ENCODE data around the gene SLC7A11. TPM values are rescaled to one million over a fixed set of nuclear protein-coding genes. Genes with fewer than 3 reads are reported as not detected.

SLC7A11 gene
- total and polyA plus RNA-seq, 7 donors: 0.04 to 0.52 (median 0.13) TPM; not detected in 1

DNA sequence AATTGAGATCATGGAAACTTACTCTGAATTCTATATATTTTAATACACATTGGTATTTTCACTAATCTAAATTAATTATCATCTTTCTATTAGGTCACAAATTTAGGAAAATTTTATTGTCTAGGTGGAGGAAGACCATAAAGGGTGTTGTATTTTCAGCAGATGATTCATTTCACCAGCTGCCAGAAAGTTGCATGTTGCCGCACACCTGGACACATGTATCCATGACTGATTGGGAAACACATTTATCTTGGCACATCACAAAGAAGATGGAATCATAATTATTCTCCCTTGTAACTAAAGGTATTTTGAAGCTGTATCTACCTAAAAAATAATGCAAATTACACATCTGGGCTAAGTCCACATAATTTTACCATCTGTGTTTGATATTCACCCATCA lies 33.1 kb downstream of the SLC7A11 start:
- no peaks in the 10 kb centered on the region for H3K27me3 ChIP-seq (ENCODE audit: insufficient read depth in 3 of 3, low read length in 2 of 3)
- DNase-seq (no peak), ATAC-seq (no peak)
- H3K27ac ChIP-seq: no peak overlapping the region
- no peaks in the 10 kb centered on the region for H3K36me3 ChIP-seq (ENCODE audit: insufficient read depth in 1 of 2, low read depth in 1 of 2)
- H3K4me3 ChIP-seq: no peak overlapping the region
- no peaks in the 10 kb centered on the region for H3K9me3 ChIP-seq
- no peaks in the 10 kb centered on the region for H3K4me1 ChIP-seq
- TF ChIP-seq, protein P1, sequence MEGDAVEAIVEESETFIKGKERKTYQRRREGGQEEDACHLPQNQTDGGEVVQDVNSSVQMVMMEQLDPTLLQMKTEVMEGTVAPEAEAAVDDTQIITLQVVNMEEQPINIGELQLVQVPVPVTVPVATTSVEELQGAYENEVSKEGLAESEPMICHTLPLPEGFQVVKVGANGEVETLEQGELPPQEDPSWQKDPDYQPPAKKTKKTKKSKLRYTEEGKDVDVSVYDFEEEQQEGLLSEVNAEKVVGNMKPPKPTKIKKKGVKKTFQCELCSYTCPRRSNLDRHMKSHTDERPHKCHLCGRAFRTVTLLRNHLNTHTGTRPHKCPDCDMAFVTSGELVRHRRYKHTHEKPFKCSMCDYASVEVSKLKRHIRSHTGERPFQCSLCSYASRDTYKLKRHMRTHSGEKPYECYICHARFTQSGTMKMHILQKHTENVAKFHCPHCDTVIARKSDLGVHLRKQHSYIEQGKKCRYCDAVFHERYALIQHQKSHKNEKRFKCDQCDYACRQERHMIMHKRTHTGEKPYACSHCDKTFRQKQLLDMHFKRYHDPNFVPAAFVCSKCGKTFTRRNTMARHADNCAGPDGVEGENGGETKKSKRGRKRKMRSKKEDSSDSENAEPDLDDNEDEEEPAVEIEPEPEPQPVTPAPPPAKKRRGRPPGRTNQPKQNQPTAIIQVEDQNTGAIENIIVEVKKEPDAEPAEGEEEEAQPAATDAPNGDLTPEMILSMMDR (IDR thresholded peaks at IDR 0.05): no peak
- intact Hi-C loops (cut with DNase I): no loop called here
- WGBS, 3 donors: 94 to 100% (median 97%) methylated on average over 1 of the region's 1 CpG

DNA sequence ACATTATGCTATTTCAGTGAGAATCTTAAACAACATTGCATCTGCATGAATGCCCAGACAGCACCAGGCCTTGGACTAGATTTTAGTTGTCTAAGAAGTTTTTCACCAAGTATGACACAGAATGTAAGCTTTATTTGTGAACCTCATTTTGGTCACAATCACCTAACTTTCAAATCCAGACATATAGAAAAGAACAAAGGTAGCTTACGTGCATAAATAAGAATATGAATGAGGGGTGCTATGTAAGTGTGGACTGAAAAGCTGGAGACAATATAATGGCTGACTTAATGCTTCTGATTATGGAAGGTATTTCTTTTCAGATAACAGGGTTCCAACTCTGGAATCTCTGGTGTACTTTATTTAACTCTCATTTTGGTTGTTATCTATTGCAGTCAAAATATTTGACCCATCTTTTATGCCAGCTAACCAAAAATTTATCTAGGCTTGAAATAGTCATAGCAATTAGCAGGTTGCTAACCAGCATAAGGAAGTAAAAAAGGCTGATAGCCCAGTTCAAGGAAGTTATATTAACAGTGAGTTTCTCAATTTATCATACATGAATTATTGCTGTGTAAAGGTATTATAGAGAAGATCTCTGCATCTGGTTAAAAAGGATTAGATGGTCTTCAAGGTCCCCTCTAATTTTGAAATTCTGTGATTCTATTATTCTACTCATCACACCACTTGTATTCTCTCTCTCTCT lies 36.5 kb downstream of the SLC7A11 start:
- ATAC-seq: no peak
- no peak overlapping the region for H3K27ac ChIP-seq
- intact Hi-C loops (cut with DNase I): no loop called here
- no peak for DNase-seq
- 96 to 97% (median 97%) methylated on average over 1 of the region's 1 CpG for WGBS, 3 donors
- no peaks in the 10 kb centered on the region for H3K9me3 ChIP-seq
- TF ChIP-seq, protein P1 (IDR thresholded peaks at IDR 0.05): no peak
- H3K27me3 ChIP-seq (ENCODE audit: insufficient read depth in 3 of 3, low read length in 2 of 3): no peaks in the 10 kb centered on the region
- no peaks in the 10 kb centered on the region for H3K4me1 ChIP-seq
- H3K36me3 ChIP-seq (ENCODE audit: insufficient read depth in 1 of 2, low read depth in 1 of 2): no peaks in the 10 kb centered on the region
- H3K4me3 ChIP-seq: no peak overlapping the region

DNA sequence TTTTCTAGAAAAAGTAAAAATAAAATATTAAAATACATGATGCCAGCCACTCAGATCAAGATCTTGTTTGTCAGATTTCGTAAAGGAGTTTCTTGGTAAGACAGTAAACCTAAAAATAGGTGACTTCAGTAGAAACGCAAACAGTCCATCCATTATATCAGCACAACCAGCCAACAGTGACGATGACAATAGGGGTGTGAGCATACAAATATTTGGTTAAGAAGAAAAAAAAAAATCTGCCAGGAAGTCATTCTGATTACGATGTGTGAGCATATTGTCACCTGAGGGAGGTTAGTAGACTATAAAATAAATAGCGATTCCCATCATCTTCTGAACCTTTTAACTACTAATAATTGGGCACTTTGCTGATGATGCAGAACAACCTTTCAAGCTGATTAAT lies 37.6 kb downstream of the SLC7A11 start:
- DNase-seq: no peak
- H3K27ac ChIP-seq: no peak overlapping the region
- TF ChIP-seq, protein P1 (IDR thresholded peaks at IDR 0.05): no peak
- no peaks in the 10 kb centered on the region for H3K36me3 ChIP-seq (ENCODE audit: insufficient read depth in 1 of 2, low read depth in 1 of 2)
- WGBS, 3 donors: 91 to 94% (median 94%) methylated on average over 5 of the region's 5 CpGs
- H3K4me1 ChIP-seq: peaks cover 3% of the 10 kb centered on the region
- H3K27me3 ChIP-seq (ENCODE audit: insufficient read depth in 3 of 3, low read length in 2 of 3): no peaks in the 10 kb centered on the region
- no peak overlapping the region for H3K4me3 ChIP-seq
- intact Hi-C loops (cut with DNase I): no loop called here
- ATAC-seq: no peak
- no peaks in the 10 kb centered on the region for H3K9me3 ChIP-seq

DNA sequence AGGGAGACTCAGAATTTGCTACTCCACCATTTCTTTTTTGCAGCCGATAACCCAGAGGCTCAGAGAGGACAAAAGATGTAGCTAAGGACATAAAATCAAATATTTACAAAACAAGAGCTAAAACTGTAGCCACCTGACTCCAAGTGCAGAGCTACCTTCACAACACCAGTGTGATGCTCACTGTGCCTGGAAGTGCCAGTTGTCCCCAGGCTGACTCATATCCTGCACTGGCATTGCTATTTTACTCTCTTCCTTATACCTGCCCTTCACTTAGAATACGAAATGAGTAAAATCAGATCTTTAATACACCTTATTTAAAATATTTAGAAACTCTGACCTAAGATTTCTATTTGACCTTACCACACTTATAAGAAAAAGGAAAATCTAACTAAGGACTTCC lies 39.5 kb downstream of the SLC7A11 start:
- 92 to 97% (median 95%) methylated on average over 2 of the region's 2 CpGs for WGBS, 3 donors
- Histone ChIP-seq H3K36me3 (ENCODE audit: insufficient read depth in 1 of 2, low read depth in 1 of 2) (no peaks in the 10 kb centered on the region), H3K4me3 (no peak overlapping the region), H3K9me3 (no peaks in the 10 kb centered on the region), H3K4me1 (peaks cover 3% of the 10 kb centered on the region), H3K27me3 (ENCODE audit: insufficient read depth in 3 of 3, low read length in 2 of 3) (no peaks in the 10 kb centered on the region), H3K27ac (no peak overlapping the region)
- TF ChIP-seq, protein P1 (IDR thresholded peaks at IDR 0.05): no peak
- intact Hi-C loops (cut with DNase I): no loop called here
- no peak for DNase-seq
- ATAC-seq: no peak

DNA sequence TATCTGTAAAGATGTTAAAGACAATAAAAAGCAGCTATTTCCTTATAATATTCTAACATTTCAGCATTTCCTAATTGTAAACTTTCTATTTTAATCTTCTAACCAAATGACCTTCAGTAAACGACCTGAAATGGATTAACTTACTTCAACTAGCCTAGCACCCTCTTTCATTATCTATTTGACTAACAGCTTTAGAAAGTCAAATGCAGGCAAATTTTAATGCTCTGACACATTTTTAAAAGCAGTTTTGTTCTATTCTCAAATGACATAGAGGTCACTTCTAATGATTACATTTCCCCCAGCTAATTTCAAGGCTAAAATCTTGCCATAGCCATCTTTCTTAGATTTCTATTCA lies 41.9 kb downstream of the SLC7A11 start:
- DNase-seq (no peak), ATAC-seq (no peak)
- Histone ChIP-seq H3K4me3 (no peak overlapping the region), H3K27ac (no peak overlapping the region), H3K4me1 (peaks cover 3% of the 10 kb centered on the region), H3K36me3 (ENCODE audit: insufficient read depth in 1 of 2, low read depth in 1 of 2) (no peaks in the 10 kb centered on the region), H3K27me3 (ENCODE audit: insufficient read depth in 3 of 3, low read length in 2 of 3) (no peaks in the 10 kb centered on the region), H3K9me3 (no peaks in the 10 kb centered on the region)
- TF ChIP-seq, protein P1 (IDR thresholded peaks at IDR 0.05): no peak
- WGBS, 3 donors: 15 to 16% (median 15%) methylated on average over 1 of the region's 1 CpG
- intact Hi-C loops (cut with DNase I): no loop called here
